K562 (cell line): ENCODE measurements around the gene AGFG2. TPM values are rescaled to one million over a fixed set of nuclear protein-coding genes. Genes with fewer than 3 reads are reported as not detected.

Experiments
- CREB3 ChIP-seq: fragments of 450-650 bp; conservative IDR thresholded peaks from 2 replicates; pipeline ENCODE4 v1.6.1; 2016; ENCODE audit warnings: missing genetic modification characterization, low read depth, mild to moderate bottlenecking, missing compliant biosample characterization, moderate library complexity
- GABPA ChIP-seq: fragments of 200-800 bp; sonication (Bioruptor generic); conservative IDR thresholded peaks from 2 replicates; pipeline ENCODE4 v1.6.1; 2016; ENCODE audit warnings: low read depth, missing genetic modification characterization, missing compliant biosample characterization
- HDAC6 ChIP-seq: IDR thresholded peaks from 2 replicates; pipeline ENCODE4 v1.6.1; 2012; ENCODE audit warnings: low read depth, mild to moderate bottlenecking, control low read depth, inconsistent platforms, low read length, moderate library complexity
- HMG20B ChIP-seq: fragments of 250-450 bp; sonication (Bioruptor Pico); IDR thresholded peaks from 2 replicates; pipeline ENCODE4 v1.5.0; 2021; ENCODE audit warnings: mild to moderate bottlenecking
- HMGN3 ChIP-seq: IDR thresholded peaks from 2 replicates; pipeline ENCODE4 v1.6.1; 2011; ENCODE audit warnings: borderline replicate concordance, low read depth, mild to moderate bottlenecking, mixed read lengths, low read length; ENCODE audit not compliant: insufficient read length; ENCODE audit errors: extremely low read depth
- L3MBTL2 ChIP-seq: fragments of 450-650 bp; IDR thresholded peaks from 2 replicates; pipeline ENCODE4 v1.6.1; 2016; ENCODE audit warnings: mild to moderate bottlenecking, moderate library complexity
- PHF21A ChIP-seq: fragments of 450-650 bp; IDR thresholded peaks from 2 replicates; pipeline ENCODE4 v1.6.1; 2017; ENCODE audit warnings: low read depth, borderline replicate concordance
- SMAD4 ChIP-seq: fragments of 250-450 bp; sonication (Bioruptor Pico); conservative IDR thresholded peaks from 2 replicates; pipeline ENCODE4 v1.8.0; 2021; ENCODE audit warnings: inconsistent platforms, mild to moderate bottlenecking, moderate library complexity
- TFAP4 ChIP-seq: sonication (generic); formaldehyde crosslinking; IDR thresholded peaks from 2 replicates; pipeline ENCODE4 v1.8.0; 2022; ENCODE audit warnings: missing genetic modification reagents, mild to moderate bottlenecking, moderate library complexity, borderline replicate concordance
- XRCC3 ChIP-seq: fragments of 450-650 bp; IDR thresholded peaks from 2 replicates; pipeline ENCODE4 v1.6.1; 2017; ENCODE audit warnings: mild to moderate bottlenecking, moderate library complexity
- ZKSCAN1 ChIP-seq: fragments of 150-350 bp; IDR thresholded peaks from 2 replicates; pipeline ENCODE4 v1.6.1; 2016; ENCODE audit warnings: low read depth, low read length
- ZNF140 ChIP-seq: fragments of 250-450 bp; sonication (Bioruptor Pico); IDR thresholded peaks from 2 replicates; pipeline ENCODE4 v1.8.0; 2021; ENCODE audit warnings: moderate library complexity, mild to moderate bottlenecking, inconsistent platforms
- ZNF584 ChIP-seq: fragments of 200-800 bp; sonication (Bioruptor generic); IDR thresholded peaks from 2 replicates; pipeline ENCODE4 v1.6.1; 2016; ENCODE audit warnings: low read depth, mild to moderate bottlenecking, missing genetic modification characterization, missing compliant biosample characterization
- polyA plus RNA-seq, 8 experiments: library from polyadenylated mRNA; depleted of rRNA in 4 of 8; stranded (reverse) in 5 of 8; unstranded in 3 of 8; fragments of >200 nt; fragmentation: Nextera tagmentation in 2 of 8; fragmentation: Illumina TruSeq in 1 of 8; extraction: Ambion mirVana in 2 of 8; extraction: Trizol in 1 of 8; gene quantifications; 2 replicates each; pipeline versions ENCODE4 v1.2.1 to v1.2.3, GENCODE V29; 2011 to 2014; ENCODE audit warnings: inconsistent platforms in 1 of 8, missing spikeins in 1 of 8
- total RNA-seq, 7 experiments: library from RNA; depleted of rRNA in 6 of 7; stranded (reverse); fragments of >200 nt in 6 of 7; fragmentation: Illumina TruSeq in 2 of 7; extraction: Trizol in 2 of 7; gene quantifications; 2 replicates each; pipeline versions ENCODE4 v1.2.1 to v1.2.3, GENCODE V29; 2011 to 2021; ENCODE audit warnings: low replicate concordance in 1 of 7
- TF ChIP-seq, protein P1 (sequence below): fragments of 450-650 bp; IDR thresholded peaks from 2 replicates; pipeline ENCODE4 v1.6.1; 2016; ENCODE audit warnings: mild to moderate bottlenecking, moderate library complexity

Gene AGFG2
- total and polyA plus RNA-seq, 9 of the 15 experiments (the other 6 are each of a cell fraction or from before 2014, with no cell fraction given): 0.31 to 23.1 (median 6.5) TPM

DNA sequence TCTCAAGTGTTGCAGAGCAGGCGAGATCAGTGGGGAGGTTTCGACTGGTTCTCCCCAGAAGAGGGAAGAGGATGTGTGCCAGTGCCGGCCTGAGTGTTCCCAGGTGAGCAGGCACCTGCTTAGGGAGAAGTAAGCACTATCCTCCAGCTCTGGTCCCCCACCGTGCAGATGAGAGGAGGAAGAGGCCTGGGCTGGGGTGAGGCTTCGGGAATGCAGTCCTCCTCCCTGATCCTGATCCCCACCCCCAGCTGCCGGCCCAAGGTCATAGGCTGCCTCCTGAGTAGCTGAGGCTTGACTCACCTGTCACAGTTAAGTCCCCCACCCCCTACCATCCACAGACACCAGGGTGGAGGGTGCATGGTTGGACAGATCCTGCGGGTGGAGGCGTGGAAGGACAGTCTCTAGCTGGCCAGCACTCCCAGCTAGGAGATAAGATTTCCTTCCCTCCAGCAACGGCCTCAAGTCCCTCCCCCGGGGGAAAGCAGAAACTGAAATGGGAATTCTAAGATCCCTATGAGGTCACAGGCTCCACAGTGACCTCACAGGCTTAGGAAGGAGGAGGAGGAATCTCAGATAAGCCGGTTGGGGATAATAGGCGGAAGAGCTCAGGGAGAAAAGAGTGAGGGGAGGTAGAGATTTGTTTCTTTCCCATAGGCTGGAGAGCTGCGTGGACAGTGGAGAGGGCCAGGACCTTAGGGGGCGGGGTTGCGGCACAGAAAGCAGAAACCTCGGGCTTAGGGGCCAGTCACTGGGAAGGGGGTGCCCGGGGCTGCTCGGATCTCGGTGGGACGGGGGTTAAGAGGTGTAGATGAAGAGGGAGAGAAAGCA, 45.9 kb downstream of the AGFG2 start (continued):
- TF ChIP-seq ZNF140 (CRISPR knock-in tag) (no peak), HMG20B (CRISPR knock-in tag) (no peak), CREB3 (no peak), GABPA (tag) (no peak), ZNF584 (no peak), TFAP4 (peak; percentile 37; the same call in 1 of the 2 replicates), HMGN3 (no peak), PHF21A (peak; percentile 11; the same call in 1 of the 2 replicates), SMAD4 (no peak), ZKSCAN1 (no peak), L3MBTL2 (no peak), XRCC3 (no peak), HDAC6 (no peak)
- TF ChIP-seq, protein P1, sequence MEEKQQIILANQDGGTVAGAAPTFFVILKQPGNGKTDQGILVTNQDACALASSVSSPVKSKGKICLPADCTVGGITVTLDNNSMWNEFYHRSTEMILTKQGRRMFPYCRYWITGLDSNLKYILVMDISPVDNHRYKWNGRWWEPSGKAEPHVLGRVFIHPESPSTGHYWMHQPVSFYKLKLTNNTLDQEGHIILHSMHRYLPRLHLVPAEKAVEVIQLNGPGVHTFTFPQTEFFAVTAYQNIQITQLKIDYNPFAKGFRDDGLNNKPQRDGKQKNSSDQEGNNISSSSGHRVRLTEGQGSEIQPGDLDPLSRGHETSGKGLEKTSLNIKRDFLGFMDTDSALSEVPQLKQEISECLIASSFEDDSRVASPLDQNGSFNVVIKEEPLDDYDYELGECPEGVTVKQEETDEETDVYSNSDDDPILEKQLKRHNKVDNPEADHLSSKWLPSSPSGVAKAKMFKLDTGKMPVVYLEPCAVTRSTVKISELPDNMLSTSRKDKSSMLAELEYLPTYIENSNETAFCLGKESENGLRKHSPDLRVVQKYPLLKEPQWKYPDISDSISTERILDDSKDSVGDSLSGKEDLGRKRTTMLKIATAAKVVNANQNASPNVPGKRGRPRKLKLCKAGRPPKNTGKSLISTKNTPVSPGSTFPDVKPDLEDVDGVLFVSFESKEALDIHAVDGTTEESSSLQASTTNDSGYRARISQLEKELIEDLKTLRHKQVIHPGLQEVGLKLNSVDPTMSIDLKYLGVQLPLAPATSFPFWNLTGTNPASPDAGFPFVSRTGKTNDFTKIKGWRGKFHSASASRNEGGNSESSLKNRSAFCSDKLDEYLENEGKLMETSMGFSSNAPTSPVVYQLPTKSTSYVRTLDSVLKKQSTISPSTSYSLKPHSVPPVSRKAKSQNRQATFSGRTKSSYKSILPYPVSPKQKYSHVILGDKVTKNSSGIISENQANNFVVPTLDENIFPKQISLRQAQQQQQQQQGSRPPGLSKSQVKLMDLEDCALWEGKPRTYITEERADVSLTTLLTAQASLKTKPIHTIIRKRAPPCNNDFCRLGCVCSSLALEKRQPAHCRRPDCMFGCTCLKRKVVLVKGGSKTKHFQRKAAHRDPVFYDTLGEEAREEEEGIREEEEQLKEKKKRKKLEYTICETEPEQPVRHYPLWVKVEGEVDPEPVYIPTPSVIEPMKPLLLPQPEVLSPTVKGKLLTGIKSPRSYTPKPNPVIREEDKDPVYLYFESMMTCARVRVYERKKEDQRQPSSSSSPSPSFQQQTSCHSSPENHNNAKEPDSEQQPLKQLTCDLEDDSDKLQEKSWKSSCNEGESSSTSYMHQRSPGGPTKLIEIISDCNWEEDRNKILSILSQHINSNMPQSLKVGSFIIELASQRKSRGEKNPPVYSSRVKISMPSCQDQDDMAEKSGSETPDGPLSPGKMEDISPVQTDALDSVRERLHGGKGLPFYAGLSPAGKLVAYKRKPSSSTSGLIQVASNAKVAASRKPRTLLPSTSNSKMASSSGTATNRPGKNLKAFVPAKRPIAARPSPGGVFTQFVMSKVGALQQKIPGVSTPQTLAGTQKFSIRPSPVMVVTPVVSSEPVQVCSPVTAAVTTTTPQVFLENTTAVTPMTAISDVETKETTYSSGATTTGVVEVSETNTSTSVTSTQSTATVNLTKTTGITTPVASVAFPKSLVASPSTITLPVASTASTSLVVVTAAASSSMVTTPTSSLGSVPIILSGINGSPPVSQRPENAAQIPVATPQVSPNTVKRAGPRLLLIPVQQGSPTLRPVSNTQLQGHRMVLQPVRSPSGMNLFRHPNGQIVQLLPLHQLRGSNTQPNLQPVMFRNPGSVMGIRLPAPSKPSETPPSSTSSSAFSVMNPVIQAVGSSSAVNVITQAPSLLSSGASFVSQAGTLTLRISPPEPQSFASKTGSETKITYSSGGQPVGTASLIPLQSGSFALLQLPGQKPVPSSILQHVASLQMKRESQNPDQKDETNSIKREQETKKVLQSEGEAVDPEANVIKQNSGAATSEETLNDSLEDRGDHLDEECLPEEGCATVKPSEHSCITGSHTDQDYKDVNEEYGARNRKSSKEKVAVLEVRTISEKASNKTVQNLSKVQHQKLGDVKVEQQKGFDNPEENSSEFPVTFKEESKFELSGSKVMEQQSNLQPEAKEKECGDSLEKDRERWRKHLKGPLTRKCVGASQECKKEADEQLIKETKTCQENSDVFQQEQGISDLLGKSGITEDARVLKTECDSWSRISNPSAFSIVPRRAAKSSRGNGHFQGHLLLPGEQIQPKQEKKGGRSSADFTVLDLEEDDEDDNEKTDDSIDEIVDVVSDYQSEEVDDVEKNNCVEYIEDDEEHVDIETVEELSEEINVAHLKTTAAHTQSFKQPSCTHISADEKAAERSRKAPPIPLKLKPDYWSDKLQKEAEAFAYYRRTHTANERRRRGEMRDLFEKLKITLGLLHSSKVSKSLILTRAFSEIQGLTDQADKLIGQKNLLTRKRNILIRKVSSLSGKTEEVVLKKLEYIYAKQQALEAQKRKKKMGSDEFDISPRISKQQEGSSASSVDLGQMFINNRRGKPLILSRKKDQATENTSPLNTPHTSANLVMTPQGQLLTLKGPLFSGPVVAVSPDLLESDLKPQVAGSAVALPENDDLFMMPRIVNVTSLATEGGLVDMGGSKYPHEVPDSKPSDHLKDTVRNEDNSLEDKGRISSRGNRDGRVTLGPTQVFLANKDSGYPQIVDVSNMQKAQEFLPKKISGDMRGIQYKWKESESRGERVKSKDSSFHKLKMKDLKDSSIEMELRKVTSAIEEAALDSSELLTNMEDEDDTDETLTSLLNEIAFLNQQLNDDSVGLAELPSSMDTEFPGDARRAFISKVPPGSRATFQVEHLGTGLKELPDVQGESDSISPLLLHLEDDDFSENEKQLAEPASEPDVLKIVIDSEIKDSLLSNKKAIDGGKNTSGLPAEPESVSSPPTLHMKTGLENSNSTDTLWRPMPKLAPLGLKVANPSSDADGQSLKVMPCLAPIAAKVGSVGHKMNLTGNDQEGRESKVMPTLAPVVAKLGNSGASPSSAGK: no peak
